ENCODE measurements around the gene GH1.
"Not testable (repeated sequence)": the region's sequence is repeated elsewhere in the genome, so short reads cannot be mapped to it uniquely, and the experiment has no call there.

GH1 gene

DNA sequence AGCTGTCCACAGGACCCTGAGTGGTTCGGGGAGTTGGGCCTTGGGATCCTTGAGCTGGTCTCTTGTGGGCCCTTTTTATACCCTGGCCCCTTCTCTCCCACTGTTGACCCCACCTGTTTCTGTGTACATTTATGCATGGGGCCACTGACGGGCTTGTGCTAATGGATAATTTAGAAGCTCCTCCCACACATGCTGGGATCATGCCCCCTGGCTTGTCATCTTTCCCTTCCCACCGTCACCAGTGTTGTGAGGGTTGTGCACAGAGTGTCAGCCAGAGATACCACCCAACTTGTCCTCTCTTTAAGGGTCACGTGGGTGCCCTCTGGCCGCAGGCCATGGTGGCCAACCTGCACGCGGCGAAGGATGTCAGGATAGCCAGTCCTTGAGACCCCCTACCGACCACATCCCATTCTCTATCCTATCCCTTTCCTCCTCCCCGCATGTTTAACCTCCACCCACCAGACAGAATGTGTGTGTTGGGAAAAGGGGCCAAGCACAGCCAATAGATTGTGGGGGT is at the start of gene GH1:
Gene GH1 (minus strand): TSS at position 51 of the 517 bp plus-strand sequence. CDS start 63 bp downstream, outside the sequence.
- DNase-seq: not testable (repeated sequence)

DNA sequence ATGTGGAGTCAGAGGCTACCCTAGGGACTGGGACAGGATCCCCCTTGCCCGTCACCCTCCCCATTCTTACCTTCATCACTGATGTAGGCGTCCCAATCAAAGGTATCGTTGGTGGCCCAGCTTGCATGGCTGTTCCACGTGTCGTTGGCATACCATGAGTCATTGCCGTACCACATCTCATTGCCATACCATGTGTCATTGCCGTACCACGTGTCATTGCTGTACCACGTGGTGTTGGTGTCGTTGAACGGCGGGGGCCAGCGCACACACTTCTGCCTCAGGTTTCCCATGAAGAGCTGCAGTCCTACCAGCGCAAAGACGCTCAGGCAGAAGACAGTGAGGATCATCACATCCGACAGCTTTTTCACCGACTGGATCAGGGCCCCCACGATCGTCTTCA is 49.3 kb upstream of the GH1 start:
- DNase-seq: no peak

- DNase-seq: no peak
Measured at GRCh38 chr17:63966646-63967264, 48.1 kb upstream of the GH1 start.

DNA sequence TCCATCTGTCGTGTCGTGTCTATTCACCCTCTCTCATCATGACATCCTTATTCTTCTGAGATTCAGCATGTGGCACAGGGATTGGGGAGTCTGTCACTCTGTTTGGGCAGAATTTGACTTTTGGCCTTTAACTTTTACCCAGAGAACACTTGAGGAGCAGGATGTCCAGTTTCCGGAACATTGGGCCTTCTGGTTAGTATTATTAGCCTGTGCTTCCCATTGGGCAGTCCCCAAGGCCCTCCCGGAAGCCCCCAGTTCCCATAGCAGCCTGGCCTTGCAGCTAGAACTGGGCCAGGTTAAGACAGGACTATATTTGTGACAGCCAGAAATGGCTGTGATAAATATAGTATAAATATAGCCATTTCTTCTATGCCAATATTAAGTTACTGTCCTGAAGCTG is 44.5 kb upstream of the GH1 start:
- no peak for DNase-seq

DNA sequence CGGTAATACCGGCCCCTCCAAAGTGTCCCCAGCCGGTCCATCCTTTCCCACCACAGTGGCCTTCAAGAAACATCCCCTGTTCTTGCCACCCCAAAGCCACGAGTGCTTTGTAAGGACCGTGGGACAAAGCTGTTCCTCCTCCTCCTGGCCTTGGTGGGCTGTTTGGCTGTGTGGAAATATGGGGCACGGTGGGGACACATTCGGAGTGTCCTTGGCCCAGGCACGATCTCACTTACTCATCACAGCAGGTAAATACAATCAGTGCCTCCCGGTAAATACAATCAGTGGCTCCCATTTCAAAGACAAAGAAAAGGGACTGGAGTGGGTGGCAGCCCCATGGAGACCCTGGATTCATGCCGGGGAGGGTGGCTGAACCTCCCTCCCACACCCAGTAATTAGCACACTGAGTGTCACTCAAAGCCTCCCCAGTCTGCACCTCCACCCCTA is 43.7 kb upstream of the GH1 start:
- DNase-seq: no peak

DNA sequence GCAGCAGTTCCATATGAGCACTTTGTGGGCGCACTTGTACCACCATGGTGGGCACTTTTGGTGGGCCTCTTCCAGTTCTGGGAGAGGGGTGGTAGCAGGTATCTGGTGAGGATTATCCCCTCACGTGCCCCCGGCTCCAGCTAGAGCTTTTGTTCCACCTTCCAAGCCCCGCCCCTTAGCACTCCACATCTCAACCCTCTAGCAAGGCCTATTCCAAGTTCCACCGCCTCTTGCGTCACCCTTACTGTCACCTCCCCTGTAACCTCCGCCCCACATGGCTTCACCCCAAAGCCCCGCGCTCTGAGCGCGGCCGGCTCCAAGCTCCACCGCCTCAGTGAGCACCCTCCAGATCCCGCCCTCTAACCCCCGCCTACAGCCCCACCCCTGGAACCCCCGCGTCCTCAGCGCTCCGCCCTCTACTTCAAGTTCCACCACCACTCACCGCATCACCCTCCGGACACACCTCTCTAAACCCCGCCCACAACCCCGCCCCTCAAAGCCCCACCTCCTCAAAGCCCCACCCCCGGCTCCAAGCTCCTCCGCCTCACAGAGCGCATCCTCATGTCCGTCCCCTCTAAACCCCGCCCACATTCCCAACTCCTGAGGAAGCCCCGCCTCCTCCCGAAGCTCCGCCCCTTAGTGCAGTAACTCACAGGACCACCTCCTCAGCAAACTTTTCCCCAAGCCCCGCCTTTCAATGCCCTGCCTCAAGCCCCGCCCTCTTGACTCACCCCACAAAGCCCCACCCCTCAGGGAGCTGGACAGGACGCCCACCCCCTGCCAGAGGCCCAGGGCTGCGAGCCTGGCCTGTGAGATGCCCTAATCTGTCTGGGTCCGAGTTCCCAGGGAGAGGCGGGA is 42.9 kb upstream of the GH1 start:
- DNase-seq: peak; percentile 9

GRCh38 chr17:63960430-63960829 is 41.8 kb upstream of the GH1 start:
- no peak for DNase-seq

DNA sequence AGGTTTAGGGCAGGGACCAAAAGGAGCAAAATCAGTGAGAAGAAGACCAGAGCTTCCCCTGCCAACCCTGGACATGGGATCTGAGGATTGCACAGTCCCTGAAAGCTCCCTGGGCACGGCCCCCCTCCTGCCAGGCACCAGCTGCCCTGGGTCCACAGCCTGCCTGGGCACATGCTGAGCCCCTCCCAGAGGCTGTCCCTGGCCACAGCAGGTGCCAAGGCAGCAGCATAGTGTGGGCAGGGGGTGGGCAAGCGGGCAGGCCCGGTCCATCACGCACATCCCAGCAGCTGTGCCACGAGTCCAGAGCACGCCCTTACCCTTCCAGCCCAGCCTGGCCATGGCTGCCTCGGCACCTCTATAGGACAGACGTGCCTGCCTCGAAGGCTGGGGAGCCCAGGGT is 41.4 kb upstream of the GH1 start:
- DNase-seq: no peak

GRCh38 chr17:63956296-63956920 is 37.8 kb upstream of the GH1 start:
- no peak for DNase-seq

DNA sequence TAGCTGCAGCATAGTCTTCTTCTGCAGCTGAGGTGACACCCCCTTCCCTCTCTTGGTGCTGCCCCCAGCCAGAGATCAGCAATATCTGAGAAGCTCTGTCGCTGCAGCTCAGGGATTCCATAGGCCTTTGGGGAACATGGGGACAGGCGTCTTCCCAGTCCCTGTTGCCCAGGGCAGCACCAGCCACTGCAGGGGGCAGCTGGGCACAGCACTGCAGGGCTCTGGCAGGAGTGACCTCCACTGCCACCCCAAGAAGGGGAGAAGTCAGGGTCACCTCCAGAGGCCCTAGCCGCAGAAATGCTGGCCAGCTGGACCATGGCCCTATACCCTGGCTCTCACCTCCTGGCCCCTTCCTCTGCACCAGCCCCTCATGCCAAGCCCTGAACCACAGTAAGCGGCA is 37.2 kb upstream of the GH1 start:
- no peak for DNase-seq

- no peak for DNase-seq
Measured at GRCh38 chr17:63955232-63955631, 36.6 kb upstream of the GH1 start.

- DNase-seq: peak; percentile 16
Measured at GRCh38 chr17:63954402-63955063, 35.9 kb upstream of the GH1 start.

DNA sequence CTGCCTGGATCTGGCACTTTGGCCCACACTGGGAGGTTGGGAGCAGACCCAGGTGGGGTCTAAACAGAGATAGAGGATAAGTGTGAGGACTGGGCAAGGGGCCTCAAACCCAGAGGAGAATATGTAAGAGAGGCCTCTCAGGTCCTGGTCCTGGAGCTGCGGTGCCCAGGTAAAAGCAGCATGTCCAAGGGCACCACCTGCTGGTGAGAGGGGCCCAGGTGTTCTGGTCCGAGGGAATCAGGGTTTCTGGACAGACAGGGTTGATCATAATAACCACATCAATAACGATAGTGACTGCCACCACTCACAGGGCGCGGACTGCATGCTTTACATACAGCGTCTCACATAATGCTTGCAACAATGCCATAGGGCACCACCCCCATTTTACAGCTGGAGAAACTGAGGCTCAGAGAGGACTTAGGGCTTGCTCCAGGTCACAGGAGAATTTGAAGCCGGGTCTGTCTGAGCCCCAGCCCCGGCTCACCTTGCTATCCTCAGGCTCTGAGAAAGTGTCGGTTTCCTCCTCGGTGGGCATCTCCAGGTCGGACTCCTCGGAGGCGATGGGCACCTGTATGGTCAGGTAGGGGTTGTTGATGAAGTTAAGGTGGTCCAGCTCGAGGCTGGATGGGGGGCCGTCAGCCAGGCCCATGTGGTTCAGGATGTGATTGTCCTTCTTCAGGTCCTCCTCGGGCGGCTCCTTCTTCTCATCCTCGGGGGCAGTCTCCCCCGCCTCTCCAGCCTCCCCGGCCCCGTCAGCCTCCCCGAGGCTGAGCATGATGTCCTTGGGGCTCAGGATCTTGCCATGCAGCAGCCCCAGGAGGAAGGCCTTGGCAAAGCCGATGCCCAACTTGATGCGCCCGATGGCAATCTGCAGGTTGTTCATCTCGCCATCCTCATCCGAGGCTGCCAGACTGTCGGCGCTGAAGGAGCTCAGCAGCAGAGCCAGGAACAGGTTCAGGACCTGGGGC is 32.6 kb upstream of the GH1 start:
- peak; percentile 25 for DNase-seq

DNA sequence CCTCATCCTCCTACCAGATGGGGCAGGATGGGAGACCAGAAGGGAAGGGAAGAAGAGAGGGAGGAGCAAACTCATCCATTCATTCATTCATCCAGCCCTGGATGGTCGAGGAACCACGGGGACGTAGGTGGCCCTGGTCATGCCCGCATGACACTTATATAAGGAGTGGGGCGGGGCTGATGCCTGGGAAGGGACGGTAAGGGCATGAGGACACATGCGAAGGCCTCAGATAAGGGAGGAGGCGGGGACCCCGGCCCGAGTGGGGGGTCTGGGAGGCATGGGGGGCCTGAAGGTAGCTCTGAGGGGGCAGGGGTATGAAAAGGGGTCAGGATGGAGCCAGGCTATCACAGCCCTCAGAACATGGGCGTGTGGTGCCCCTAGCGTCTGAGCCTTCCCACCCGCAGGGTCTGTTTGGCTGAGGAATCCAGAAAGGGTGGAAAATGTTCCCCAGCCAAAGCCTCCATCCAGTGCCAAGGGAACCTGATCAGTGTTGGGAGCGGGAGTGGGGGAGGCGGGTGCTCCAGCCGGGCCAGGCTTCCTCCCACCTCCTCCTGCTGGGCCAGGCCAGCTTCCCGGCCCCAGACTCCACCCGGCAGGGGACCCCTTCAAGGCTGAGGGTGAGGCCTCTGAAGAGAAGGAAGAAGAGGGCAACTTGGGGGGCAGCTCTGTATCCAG is 31.1 kb upstream of the GH1 start:
- no peak for DNase-seq

DNA sequence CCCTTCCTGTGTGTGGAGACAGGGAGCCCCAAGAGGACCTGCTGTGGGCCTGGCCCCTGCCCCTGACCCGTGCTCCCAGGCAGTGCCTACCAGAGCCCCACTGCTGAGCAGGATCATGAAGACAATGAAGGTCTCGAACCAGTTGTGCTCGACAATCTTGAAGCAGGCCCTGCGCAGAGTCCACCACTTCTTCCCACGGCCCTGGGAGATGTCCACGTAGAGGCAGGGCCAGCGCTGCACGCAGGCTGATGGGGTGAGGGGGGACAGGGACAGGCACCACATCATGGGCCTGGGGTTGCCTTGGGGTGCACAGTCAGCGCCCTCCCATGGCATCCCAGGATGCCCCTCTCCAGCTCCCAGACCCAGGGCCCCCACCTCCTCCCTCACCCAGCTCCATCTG is 29.9 kb upstream of the GH1 start:
- no peak for DNase-seq

DNA sequence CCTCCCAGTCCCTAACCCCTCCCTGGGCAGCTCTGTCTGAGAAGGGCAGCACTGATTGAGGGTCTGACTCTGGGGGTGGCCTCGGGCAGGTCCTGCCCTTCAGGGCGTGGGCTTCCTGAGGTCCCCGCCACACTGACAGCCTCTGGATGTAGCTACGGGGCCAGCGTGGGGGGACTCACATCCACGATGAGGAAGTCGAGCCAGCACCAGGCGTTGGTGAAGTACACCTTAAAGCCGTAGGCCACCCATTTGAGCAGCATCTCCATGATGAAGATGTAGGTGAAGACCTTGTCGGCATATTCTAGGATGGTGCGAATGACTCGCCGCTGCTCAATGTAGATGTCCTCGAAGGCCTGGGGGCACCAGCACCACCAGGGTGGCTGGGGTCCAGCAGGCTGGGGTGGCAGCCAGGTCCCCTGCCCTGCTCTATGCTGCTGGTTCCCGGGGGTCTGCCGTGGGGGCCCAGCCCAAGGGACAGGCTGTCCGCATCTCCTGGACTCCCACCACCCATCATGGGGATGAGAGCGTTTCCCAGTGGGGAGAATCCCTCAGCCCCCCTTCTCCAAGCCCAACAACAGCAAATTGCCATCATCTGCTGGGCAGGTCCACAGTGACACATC is 29.2 kb upstream of the GH1 start:
- DNase-seq: no peak

GRCh38 chr17:63946440-63947363 is 28.1 kb upstream of the GH1 start:
- peak; percentile 47 for DNase-seq

GRCh38 chr17:63945784-63946439 is 27.3 kb upstream of the GH1 start:
- no peak for DNase-seq

Data from activated CD4-positive, alpha-beta T cell treated with anti-CD3 and anti-CD28 coated beads, Interleukin-2, amount 50 U/mL, for 1 hour (primary cell).